Activated CD8-positive, alpha-beta memory T cell treated with anti-CD3 and anti-CD28 coated beads, Interleukin-2, amount 50 U/mL, for 4 hours (primary cell): ENCODE data around the gene SLC9A1.
"Not testable (repeated sequence)": the region's sequence is repeated elsewhere in the genome, so short reads cannot be mapped to it uniquely, and the experiment has no call there.

ENCODE experiments used
- DNase-seq: peaks from one replicate; pipeline ENCODE4 v3.0.0-alpha.2; 2020

Gene SLC9A1

DNA sequence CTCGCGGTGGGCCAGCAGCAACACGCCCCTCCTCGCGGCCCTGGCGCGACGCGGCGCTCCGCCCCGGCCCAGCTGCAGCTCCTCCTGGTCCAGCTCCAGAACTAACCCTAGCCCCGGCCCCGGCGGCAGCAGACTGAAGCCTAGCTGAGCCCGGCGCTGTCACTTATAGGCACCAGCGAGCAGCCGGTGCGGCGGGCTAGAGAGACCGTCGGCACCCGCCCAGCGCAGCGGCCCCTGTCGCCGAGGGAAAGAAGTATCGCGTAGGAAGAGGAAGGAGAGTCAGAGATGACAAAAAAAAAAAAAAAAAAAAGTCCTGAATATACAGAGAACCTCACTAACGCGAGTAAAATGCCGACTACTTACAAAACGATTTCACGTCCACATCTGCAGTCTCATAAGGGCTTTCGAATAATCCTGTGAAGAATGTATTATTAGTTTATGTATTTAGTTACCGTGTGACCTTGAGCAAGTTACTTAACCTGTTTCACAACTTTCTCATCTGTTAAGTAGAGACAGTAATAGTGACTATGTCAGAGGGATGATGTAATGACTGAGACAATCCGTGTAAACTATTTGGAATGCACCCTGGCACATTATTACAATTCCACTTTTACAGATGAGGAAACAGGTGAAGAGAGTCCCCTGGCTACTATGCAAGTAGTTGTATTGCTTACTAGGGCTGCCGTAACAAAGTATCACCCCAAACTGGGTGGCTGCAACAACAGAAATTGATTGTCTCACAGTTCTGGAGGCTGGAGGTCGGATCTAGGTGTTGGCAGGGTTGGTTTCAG is at the start of gene SLC9A1:
Gene SLC9A1, minus strand, starts transcription at position 135 of the 791 bp plus-strand sequence. CDS start 791 bp downstream, outside the sequence.
- DNase-seq = peak; percentile 89

DNA sequence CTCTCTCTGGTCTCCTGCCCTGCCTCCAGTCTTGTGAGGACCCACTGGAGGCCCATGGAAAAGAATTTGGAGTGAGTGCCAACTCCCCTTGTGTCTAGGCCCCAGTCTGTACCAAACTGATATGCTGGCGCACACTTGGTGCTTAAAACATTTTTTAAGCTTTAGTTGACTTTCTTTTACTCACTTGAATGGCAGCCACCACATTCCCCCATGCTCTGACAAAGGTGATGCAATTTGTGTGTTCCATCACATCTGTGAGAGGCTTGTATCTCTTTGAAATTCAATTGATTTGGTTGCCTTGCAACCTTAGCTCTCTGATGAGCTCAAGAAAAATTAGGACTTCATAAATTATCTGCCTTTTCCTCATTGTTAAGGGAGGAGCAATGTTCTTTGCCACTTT is 49.0 kb upstream of the SLC9A1 start:
- DNase-seq = no peak

DNA sequence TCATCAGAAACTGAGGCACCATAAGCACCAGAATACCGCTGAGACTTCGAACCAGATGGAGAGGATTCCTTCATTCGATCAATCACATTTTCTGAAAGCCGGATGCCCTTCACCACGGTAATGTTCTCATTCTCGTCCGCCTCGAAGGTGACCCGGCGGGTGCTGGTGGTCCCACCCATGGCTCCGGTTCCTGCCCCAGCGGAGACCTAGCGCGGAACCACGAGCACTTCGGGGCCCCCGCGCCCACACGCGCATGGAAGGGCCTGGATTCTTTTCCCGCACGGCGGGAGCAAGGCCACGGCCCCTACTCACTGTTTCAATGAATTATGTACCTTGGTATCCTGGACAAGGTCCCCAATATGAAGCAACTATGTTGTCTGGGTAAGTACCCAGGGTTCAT is 46.4 kb upstream of the SLC9A1 start:
- no peak for DNase-seq

DNA sequence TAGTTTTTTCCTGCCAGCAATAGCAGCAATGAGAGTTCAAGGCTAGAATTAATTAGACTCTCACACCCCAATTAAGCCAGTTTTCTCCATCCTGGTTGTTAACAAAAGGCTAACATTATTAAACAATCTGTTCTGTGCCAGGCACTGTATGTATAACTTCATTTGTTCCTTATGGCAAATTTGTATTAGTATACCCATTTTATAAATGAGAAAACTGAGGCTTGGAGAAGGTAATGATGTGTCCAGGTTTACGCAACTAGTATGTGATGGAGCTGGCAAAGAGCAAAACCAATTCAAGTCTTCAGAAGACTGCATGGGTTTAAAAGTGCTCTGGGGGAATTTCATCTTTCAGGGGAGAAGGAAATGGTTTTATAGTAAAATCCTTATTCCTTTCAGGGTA is 38.3 kb upstream of the SLC9A1 start:
- no peak for DNase-seq

DNA sequence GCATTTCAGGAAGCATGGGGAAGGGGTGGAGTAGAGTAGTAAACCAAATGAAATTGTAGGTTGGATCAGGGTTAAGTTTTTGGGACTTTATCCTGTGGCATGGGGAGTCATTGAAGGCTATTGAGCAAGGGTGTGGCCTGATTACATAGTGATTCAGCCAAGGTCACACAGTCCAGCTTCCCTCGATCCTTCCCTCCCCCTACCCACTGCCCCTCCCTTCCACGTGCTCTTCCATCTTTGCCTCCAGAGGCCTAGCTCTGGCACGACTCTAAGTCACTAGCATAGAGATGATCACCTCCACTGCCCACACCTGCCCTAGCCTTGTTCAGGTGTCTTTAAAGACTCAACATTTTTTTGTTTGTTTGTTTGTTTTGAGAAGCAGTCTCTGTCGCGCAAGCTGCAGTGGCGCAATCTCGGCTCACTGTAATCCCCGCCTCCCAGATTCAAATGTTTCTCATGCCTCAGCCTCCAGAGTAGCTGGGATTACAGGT is 37.2 kb upstream of the SLC9A1 start:
- no peak for DNase-seq

DNA sequence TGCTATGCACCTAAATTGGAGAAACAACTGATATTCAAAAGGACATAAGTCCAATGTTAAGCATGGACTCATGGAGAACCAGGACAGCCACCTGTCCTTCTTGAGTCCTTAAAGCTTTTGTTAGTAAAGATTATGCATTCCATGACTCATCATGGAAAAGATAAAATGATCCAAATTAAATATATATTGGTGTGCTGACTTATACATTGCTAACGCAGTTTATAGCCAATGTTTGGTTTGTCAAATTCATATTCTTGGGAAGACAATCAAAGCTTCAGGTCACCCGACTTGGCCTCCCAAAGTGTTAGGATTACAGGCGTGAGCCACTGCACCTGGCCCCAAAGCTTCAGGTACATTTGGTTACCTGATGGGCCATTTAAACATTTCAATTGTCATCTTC is 29.7 kb upstream of the SLC9A1 start:
- DNase-seq = not testable (repeated sequence)

DNA sequence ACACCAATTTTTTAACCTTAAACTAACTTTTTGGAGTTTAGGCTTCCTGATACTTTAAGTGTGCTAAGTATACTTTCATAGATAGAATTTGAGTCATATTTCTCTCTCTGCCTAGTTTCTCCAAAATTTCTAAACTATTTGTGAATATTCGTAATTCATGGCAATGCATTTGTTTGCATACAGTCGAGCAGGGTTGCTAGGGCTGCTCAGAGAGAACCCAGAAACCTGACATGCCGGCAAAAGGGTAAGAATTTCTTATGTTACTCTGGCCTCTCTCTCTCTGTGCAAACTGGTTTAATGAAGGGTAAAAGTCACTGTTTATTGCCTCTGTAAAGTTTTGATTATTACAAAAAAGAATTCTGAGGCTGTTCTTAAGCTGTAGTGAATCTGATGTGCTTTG is 25.1 kb upstream of the SLC9A1 start:
- DNase-seq = no peak

DNA sequence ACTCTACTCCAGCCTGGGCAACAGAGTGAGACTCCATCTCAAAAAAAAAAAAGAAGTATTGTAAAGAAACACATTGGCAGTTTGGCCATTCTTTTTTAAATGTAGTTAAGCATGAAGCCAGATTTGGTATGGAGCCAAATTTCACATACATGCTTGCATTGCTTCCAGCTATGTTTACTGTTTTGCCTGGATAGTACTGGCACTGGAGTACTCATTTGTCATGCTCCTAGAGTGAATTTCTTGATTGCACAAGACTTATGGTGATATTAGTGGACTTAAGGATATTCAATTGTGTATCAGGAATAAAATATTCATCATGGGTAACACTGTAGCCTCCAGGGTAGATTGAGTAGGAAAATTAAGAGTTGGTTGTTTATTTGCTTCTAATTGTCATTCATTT is 24.5 kb upstream of the SLC9A1 start:
- DNase-seq = no peak

DNA sequence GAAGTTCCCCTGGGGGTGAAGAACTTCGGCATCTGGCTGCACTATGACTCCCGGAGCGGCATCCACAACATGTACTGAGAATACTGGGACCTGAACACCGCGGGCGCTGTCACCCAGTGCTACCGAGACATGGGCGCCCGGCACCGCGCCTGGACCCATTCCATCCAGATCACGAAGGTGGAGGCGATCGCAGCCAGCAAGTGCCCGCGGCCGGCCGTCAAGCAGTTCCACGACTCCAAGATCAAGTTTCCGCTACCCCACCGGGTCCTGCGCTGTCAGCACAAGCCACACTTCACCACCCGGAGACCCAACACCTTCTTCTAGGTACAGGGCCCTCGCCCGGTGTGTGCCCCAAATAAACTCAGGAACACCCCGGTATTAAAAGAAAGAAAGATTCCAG is 22.0 kb upstream of the SLC9A1 start:
- no peak for DNase-seq

DNA sequence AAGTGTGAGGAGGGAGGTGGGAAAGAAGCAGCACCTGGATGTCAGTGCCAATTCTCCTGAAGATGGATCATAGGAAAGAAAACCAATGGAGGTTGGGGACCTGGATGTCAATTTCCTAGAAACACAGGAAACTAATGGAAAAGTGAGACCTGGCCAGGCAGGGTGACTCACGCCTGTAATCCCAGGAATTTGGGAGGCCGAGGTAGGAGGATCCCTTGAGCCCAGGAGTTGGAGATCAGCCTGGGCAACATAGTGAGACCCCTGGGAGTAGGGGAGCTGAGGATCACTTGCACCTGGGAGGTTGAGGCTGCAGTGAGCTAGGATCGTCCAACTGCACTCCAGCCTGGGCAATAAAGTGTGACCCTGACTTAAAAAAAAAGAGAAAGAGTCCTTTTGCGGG is 21.4 kb upstream of the SLC9A1 start:
- DNase-seq = no peak

DNA sequence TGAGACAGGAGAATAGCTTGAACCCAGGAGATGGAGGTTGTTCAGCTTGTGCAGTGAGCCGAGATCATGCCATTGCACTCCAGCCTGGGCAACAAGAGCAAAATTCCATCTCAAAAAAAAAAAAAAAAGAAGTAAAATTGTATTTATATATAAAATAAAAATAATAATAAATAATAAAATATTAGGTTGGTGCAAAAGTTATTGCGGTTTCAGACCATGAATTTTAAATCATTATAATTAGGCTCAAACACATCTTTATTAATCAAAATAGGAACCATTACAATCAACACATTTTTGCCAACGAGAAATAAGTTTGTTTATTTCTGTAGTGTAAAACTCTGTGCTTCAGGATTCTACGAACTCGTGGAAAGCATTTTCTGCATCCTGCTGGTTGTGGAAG is 18.1 kb upstream of the SLC9A1 start:
- DNase-seq = not testable (repeated sequence)

DNA sequence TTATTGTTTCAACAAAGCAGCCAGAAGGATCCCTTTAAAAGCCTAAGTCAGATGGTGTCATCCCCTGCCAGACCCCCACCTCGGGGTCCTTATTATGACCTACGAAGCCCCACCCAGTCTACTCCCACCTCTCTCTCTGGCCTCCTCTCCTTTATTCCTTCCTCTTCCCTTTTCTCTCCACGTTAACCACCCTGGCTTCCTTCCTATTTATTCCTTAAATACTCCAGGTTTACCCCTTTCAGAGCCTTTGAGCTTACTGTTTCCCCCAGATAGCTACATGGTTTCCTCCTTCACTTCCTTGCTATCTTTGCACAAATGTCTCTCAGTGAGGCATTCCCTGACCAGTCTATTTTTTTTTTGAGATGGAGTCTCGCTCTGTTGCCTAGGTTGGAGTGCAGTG is 12.0 kb upstream of the SLC9A1 start:
- DNase-seq = no peak

DNA sequence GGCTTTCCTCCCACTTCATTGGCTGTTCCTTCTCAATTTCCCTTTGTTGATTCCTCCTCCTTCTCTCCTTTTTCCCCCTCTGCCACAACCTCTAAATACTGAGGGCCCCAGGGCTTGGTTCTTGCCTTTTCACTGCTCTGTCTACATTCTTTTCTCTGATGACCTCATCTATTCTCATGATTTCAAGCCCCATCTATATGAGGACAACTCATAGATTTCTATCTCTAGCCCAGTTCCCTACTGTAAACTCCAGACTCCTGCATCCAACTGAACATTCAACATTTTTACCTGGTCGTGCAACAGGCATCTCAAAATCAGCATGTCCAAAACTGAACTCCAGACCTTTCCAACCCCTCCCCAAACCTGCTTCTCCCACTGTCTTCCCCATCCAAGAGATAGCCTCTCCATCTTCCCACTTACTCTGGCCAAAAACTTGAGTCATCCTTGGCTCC is 11.5 kb upstream of the SLC9A1 start:
- no peak for DNase-seq

DNA sequence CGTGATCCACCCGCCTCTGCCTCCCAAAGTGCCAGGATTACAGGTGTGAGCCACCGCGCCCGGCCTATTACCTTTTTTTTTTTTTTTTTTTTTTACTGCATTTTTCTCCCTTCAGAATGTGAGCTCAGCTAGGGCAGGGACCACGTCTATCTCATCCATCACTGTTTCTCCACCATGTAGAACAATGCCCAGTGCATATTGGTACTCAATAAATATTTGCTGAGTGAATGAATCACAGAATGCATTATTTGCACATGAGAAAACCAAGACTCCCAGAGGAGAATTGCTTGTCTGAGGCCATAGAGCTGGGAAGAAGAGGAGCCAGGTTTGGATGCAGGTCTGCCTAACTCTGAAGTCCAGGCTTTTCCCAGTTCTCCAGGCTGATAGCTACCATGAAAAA is 8.2 kb upstream of the SLC9A1 start:
- DNase-seq = no peak

DNA sequence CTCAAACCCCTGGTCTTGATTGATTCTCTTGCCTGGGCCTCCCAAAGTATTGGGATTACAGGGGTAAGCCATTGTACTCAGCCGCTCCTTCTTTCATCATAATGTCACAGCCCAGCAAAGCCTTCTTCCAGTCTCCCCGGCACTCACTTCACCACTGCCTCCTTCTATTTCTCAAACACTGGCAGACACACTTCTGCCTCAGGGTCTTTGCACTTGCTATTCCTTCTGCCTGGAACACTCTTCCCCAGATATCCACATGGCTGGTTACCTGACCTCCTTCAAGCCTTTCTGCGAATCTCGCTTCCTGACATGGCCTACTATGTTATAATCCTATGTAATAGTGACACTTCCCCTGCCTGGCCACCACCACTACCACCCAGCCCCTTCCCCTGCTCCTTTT is 7.2 kb upstream of the SLC9A1 start:
- no peak for DNase-seq

DNA sequence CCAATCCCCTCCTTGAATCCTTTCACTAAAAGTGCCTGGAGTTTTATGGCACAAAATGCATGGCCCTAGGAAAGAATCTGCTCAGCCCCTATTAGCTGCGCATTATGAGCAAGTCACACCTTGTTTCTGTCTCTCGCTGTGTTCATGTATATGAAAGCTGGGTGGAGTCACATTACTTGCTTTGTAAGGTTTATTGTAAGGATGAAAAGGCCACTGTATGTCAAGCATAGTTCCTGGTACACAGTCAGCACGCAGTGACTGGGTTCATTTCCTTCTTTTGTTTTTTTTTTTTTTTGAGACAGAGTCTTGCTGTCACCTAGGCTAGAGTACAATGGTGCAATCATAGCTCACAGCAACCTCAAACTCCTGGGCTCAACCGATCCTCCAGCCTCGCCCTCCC is 6.7 kb upstream of the SLC9A1 start:
- DNase-seq = no peak

DNA sequence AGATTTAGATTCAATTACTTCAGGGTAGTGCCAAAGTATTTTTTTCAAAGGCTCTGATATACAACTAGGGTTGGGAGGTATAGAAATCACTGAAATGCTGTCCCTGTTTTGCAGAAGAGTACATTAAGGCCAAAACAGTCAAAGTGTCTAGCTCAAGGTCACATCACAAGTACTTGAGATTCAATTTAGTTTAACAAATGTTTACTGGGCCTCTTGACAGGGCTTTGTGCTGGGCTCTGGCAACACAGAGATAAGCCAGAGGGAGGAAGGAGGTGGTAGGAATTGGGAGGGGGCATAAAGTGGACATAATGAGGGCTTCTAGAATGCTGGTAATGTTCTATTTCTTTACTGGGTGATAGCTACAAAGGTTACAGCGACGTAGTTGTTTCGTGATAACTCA is 2.3 kb upstream of the SLC9A1 start:
- no peak for DNase-seq

DNA sequence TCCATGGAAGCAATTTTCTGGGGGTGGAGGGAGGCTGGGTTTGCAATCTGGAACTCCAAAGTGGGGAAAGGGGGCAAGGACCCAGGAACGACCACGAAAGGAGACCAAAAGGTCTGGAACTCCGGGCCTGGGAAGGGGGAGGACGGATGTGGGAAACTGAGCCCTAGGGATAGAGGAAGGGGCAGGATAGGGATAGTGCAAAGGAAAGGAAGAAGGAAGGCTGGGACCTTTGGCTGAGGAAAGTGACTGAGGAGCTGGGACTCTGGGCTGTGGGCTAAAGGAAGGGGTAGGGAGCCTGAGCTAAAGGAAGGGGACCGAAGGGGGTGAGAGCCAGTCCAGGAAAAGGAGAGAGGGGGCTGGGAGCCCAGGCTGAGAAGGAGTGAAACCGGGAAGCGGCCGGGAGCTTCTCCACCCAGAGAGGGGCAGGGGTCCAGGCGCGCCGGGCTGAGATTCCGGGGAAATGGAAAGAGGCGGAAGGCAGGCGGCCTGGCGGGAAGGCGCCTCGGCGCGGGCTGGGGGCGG is 395 bp downstream of the SLC9A1 start:
- DNase-seq = no peak

DNA sequence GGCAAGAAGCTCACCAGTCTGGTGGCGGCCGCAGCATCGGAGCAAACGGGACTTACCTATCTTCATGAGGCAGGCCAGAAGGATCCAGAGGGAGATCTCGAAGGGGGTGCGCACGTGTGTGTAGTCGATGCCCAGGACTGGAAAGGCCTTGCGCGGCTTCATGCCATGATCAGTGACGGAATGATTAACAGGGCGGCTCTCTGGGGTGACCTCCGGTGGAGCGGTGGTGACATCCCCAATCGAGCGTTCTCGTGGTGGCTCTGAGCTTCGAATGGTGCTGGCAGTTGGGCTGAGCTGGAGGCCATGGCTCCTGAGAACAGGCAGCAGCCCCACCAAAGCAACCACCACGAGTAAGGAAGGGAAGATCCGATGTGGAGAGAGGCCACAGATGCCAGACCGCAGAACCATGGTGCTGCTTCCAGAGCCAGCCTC is 982 bp downstream of the SLC9A1 start:
- DNase-seq = no peak

DNA sequence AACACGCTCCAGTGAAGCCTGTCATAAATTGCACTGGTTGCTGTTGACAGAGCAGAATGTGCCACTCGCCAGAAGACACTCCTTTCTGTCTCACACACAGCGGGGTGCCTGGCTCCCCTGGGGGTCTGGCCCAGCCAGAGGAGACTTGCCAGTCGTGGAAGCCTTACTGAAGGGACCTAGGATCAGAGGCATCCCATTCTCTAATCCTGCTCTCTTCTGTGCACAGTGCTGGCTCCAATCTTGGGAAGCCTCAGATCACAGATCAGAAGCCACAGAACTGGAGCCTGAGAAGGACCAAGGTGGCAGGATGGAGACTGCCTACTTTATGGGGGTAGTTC is 1.4 kb downstream of the SLC9A1 start:
- no peak for DNase-seq

DNA sequence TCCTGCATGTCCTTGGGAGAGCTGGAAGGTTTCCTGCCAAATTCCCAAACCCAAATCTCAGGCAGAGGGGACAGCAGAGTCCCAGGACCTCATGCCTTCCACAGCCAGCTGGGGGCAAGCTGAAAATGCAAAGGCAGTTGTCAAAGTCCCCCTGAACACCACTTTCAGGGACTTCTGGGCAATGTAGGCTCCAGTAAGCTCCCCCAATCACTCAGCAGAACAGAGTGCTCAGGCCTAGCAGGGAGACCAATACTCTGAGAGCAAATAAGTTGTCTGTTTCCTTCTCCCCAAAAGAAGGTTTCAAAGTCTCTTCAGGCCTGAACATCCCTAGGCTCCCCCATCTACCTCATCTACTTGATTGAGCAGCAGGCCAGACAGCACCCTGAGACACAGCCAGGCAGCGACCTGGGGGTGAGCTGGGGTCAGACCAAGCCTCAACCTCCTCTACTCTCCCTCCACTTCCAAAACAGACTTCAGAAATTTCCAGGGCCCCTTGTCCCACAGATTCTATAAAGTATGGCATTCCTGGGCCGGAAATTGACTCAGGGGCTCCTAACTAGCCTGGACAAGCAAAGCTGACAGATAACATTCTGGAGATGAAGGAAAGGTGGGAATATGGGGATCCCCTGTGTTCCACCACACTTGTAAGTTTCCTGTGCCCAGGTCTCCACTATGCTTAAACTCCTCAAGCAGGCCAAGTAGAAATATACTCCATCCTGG is 1.9 kb downstream of the SLC9A1 start:
- DNase-seq = no peak

DNA sequence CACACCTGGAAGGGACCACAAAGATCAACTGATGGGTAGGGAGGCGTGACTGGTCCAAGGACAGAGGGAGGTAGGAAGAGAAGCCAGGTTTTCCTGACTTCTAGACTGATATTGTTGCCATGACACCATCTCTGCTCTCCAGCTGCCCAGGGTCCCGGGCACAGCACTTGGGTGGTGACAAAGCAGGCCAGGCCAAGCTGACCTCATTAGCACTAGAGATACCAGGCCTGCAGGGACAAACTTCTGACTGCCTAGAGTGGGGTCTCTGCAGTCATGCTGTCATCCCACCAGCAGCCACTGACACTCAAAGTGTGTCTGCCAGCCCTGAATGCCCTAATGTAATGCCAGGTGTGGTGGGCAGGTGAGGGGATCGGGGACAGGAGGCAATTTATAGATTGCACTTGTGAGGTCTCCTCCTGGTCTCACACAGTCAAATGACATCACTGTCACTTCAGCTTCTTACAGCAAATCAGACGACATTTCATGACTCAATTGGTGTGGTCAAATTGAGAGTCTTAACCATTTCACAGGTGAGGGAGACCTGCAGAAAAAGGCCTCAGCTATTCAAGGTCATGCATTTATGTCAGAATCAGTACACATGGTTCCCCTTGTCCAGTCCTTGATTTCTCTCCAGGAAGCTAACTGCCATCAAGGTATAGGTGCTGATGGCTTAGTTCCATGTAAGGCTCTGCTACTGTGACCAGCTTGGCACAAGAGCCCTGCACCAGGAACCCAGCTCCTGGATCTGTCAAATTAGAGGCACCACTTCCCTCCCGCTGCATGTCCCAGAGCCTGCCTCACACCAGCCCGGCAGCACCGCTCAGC is 2.7 kb downstream of the SLC9A1 start:
- DNase-seq = no peak

DNA sequence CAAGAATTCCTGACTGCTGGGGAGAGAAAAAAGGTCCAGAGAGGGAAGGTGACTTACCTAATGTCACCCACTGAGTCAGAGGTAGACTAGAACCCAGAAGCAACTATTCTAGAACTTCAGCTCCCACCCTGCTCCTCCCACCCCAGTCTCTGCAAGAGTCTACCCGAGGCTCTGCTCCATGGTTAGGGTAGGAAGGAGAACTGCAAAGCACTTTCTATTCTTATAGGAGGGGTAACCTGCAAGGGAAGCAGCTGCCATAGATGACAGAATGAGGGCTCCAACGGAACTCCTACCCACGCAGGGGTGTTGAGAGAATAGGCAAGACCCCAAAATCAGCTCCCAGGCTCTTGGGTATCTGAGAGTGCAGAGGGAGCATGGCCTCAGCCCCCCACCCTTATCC is 4.3 kb downstream of the SLC9A1 start:
- DNase-seq = no peak
